Stomach (tissue), 4 donors: ENCODE results near the gene SLC17A9.

Experiments used
- CTCF ChIP-seq, 7 experiments: fragments of 450-650 bp in 4 of 7; fragments of 200-600 bp in 3 of 7; sonication (generic) in 3 of 7; IDR thresholded peaks; one replicate each; pipeline ENCODE4 v1.5.1; 2016 to 2019; ENCODE audit warnings: antibody characterized with exemption in 7 of 7, control low read depth in 2 of 7, mild to moderate bottlenecking in 1 of 7
- EP300 ChIP-seq: sonication (generic); formaldehyde crosslinking; IDR thresholded peaks from one replicate; pipeline ENCODE4 v1.6.1; 2017; ENCODE audit warnings: antibody characterized with exemption

- TF ChIP-seq CTCF (IDR thresholded peaks at IDR 0.05) (no peak), EP300 (no peak)
These were observed 29.9 kb downstream of the SLC17A9 start for GRCh38 chr20:62982124-62983075.
